HG03103 (cell line): Measurements from ENCODE around the gene DIP2A.
"Not testable (repeated sequence)": the region's sequence is repeated elsewhere in the genome, so short reads cannot be mapped to it uniquely, and the experiment has no call there.

Experiments
- ATAC-seq: cut with Tn5 transposase; IDR thresholded peaks from one replicate; pipeline ENCODE4 v1.9.1; 2021; ENCODE audit warnings: low read depth; ENCODE audit not compliant: unreplicated experiment

DIP2A gene

GRCh38 chr21:46570119-46570518, 111.4 kb downstream of the DIP2A start:
- ATAC-seq = no peak

- no peak for ATAC-seq
Observed at GRCh38 chr21:46570631-46571030, 111.9 kb downstream of the DIP2A start.

- ATAC-seq = no peak
Observed at GRCh38 chr21:46572850-46573249, 114.2 kb downstream of the DIP2A start.

GRCh38 chr21:46577786-46578185, 119.1 kb downstream of the DIP2A start:
- ATAC-seq = not testable (repeated sequence)

GRCh38 chr21:46579394-46579793, 120.7 kb downstream of the DIP2A start:
- ATAC-seq = not testable (repeated sequence)

GRCh38 chr21:46581780-46582307, 123.2 kb downstream of the DIP2A start:
- ATAC-seq = no peak

- no peak for ATAC-seq
Observed at GRCh38 chr21:46585191-46585953, 126.7 kb downstream of the DIP2A start.

- ATAC-seq = no peak
Observed at GRCh38 chr21:46594276-46594675, 135.6 kb downstream of the DIP2A start.

- ATAC-seq = no peak
Observed at GRCh38 chr21:46596201-46596600, 137.5 kb downstream of the DIP2A start.

GRCh38 chr21:46597031-46597430, 138.3 kb downstream of the DIP2A start:
- no peak for ATAC-seq

- ATAC-seq = no peak
Observed at GRCh38 chr21:46597896-46598343, 139.2 kb downstream of the DIP2A start.

- no peak for ATAC-seq
Observed at GRCh38 chr21:46598581-46599572, 140.2 kb downstream of the DIP2A start.

- ATAC-seq = no peak
Observed at GRCh38 chr21:46600305-46600704, 141.6 kb downstream of the DIP2A start.

- no peak for ATAC-seq
Observed at GRCh38 chr21:46600978-46601377, 142.3 kb downstream of the DIP2A start.

- no peak for ATAC-seq
Observed at GRCh38 chr21:46603228-46603627, 144.5 kb downstream of the DIP2A start.

GRCh38 chr21:46604329-46604974, 145.8 kb downstream of the DIP2A start:
- no peak for ATAC-seq

GRCh38 chr21:46604975-46605766, 146.5 kb downstream of the DIP2A start, which contains the start of gene S100B:
S100B (minus strand) TSS chr21:46605082; CDS start chr21:46602415, 2,667 bp downstream.
- ATAC-seq = no peak

GRCh38 chr21:46605767-46606426, 147.2 kb downstream of the DIP2A start:
- ATAC-seq = peak; percentile 57

GRCh38 chr21:46606427-46606813, 147.7 kb downstream of the DIP2A start:
- ATAC-seq = peak; percentile 22
